ENCODE results near the gene LORICRIN. TPM values are rescaled to one million over a fixed set of nuclear protein-coding genes. Genes with fewer than 3 reads are reported as not detected.
A peak's percentile ranks its signal among the peaks of the same experiment; 100 is the strongest.

Gene LORICRIN, protein sequence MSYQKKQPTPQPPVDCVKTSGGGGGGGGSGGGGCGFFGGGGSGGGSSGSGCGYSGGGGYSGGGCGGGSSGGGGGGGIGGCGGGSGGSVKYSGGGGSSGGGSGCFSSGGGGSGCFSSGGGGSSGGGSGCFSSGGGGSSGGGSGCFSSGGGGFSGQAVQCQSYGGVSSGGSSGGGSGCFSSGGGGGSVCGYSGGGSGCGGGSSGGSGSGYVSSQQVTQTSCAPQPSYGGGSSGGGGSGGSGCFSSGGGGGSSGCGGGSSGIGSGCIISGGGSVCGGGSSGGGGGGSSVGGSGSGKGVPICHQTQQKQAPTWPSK
- total RNA-seq = not detected

DNA sequence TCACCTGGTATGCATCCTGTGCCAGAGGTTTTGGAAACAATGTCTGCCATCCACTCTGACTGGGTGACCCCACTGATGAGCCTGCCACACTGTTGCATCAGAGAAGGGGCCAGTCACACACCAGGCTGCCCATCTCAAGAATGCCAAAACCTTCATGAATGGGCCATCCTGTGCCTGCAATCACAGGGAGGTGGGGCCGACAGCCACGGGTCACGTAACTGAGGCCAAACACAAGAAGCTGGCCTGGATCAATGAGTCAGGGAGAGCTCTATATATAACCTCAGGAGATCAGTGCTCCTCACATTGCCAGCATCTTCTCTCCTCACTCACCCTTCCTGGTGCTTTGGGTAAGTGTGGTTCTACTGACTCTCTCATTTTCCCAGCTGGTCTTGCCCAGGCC, at the start of gene LORICRIN:
Gene LORICRIN (plus strand): TSS at position 301 of the 400 bp plus-strand sequence. CDS start 1,263 bp downstream, outside the sequence.
- 68% methylated on average over 3 of the region's 3 CpGs for WGBS
- H3K27me3 ChIP-seq = peaks cover 0 to 49% (median 32%) of the 10 kb centered on the region in 4 donors
- no peak for TF ChIP-seq POLR2AphosphoS5 (IDR thresholded peaks at IDR 0.05)
- TF ChIP-seq EP300 (IDR thresholded peaks at IDR 0.05) = no peak
- TF ChIP-seq POLR2A (IDR thresholded peaks at IDR 0.05; ENCODE audit: low read depth) = no peak
- no peaks in the 10 kb centered on the region for H3K36me3 ChIP-seq
- intact Hi-C loops (cut with DNase I) = no loop called here
- peak; percentile 89 for DNase-seq (ENCODE audit: extremely low spot score)
- H3K9me3 ChIP-seq = no peaks in the 10 kb centered on the region
- peak within 1 kb of the TSS in 1 of 4 donors; percentile 58 for H3K4me3 ChIP-seq
- peaks cover 10 to 23% (median 19%) of the 10 kb centered on the region in 4 donors for H3K4me1 ChIP-seq
- H3K27ac ChIP-seq (replicated peaks in 1 of 4) = no peak within 1 kb of the TSS

DNA sequence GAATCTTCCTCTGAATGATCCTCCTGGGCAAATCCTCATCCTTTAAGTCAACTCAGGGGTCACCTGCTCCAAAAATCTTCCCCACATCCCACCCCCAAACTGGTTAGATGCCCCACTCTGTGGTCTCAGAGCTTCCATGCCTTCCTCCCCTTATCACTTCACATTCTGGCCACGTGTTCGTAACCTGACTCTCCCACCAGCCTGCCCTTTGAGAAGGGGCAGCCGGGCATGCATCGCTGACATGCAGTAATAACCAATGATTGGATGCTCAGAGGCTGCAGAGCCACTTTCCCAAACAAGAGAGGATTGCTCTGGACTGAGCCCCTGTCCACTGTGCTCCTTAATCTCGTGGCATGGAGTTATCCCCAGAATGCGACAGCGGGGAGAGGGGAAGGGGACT, 49.3 kb upstream of the LORICRIN start:
- intact Hi-C loops (cut with DNase I) = no loop called here
- peaks cover 0 to 20% (median 0%) of the 10 kb centered on the region in 4 donors for H3K27me3 ChIP-seq
- H3K9me3 ChIP-seq = no peaks in the 10 kb centered on the region
- WGBS = 56% methylated on average over 6 of the region's 7 CpGs
- no peak for DNase-seq (ENCODE audit: extremely low spot score)
- no peak for TF ChIP-seq POLR2A (IDR thresholded peaks at IDR 0.05; ENCODE audit: low read depth)
- TF ChIP-seq, protein P1, sequence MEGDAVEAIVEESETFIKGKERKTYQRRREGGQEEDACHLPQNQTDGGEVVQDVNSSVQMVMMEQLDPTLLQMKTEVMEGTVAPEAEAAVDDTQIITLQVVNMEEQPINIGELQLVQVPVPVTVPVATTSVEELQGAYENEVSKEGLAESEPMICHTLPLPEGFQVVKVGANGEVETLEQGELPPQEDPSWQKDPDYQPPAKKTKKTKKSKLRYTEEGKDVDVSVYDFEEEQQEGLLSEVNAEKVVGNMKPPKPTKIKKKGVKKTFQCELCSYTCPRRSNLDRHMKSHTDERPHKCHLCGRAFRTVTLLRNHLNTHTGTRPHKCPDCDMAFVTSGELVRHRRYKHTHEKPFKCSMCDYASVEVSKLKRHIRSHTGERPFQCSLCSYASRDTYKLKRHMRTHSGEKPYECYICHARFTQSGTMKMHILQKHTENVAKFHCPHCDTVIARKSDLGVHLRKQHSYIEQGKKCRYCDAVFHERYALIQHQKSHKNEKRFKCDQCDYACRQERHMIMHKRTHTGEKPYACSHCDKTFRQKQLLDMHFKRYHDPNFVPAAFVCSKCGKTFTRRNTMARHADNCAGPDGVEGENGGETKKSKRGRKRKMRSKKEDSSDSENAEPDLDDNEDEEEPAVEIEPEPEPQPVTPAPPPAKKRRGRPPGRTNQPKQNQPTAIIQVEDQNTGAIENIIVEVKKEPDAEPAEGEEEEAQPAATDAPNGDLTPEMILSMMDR (IDR thresholded peaks at IDR 0.05) = no peak
- no peak for TF ChIP-seq POLR2AphosphoS5 (IDR thresholded peaks at IDR 0.05)
- TF ChIP-seq EP300 (IDR thresholded peaks at IDR 0.05) = no peak
- H3K4me1 ChIP-seq = no peaks in the 10 kb centered on the region
- no peak overlapping the region for H3K4me3 ChIP-seq
- H3K27ac ChIP-seq (replicated peaks in 1 of 4) = no peak overlapping the region
- H3K36me3 ChIP-seq = no peaks in the 10 kb centered on the region

DNA sequence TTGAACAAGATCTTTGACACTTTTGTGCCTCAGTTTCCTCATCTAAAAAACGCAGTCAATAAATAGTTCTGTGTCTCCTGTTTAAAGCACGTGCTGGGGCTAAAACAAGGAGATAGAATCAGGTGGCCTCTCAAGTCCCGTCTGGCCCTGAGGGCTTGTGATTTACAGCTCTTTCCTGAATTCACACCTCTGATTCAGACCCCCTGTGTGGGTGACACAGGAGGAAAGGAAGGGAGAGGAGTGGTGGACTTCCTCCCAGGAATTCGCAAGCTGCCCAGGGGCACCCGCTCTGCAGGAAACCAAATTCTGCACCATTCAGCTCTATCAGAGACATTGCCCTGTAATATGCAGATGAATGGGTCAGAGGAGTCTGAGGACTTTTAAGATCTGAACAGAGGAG, 47.3 kb upstream of the LORICRIN start:
- Histone ChIP-seq H3K36me3 (no peaks in the 10 kb centered on the region), H3K27ac (replicated peaks in 1 of 4) (no peak overlapping the region), H3K4me3 (no peak overlapping the region), H3K9me3 (no peaks in the 10 kb centered on the region), H3K4me1 (no peaks in the 10 kb centered on the region), H3K27me3 (peaks cover 0 to 14% (median 0%) of the 10 kb centered on the region in 4 donors)
- no peak for TF ChIP-seq EP300 (IDR thresholded peaks at IDR 0.05)
- TF ChIP-seq, protein P1 (IDR thresholded peaks at IDR 0.05) = no peak
- TF ChIP-seq POLR2A (IDR thresholded peaks at IDR 0.05; ENCODE audit: low read depth) = no peak
- TF ChIP-seq POLR2AphosphoS5 (IDR thresholded peaks at IDR 0.05) = no peak
- DNase-seq (ENCODE audit: extremely low spot score) = no peak
- WGBS = 60% methylated on average over 5 of the region's 5 CpGs
- intact Hi-C loops (cut with DNase I) = no loop called here

DNA sequence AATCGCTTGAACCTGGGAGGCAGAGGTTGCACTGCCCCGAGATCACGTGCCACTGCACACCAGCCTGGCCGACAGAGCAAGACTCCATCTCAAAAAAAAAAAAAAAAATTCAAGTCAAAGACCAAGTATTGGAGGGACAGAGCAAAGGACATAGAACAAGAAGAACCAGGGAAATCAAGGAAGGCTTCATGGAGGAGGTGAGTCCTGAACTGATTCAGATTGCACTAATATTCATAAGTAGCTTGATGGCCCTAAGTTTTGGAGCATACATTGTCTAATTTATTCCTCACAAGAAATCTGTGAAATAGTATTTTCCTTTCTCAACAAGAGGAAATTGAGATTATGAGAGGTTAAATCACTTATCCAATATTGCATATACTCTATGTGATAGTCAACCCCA, 46.0 kb upstream of the LORICRIN start:
- DNase-seq (ENCODE audit: extremely low spot score) = no peak
- H3K9me3 ChIP-seq = no peaks in the 10 kb centered on the region
- no peaks in the 10 kb centered on the region for H3K4me1 ChIP-seq
- H3K27ac ChIP-seq (replicated peaks in 1 of 4) = no peak overlapping the region
- TF ChIP-seq POLR2AphosphoS5 (IDR thresholded peaks at IDR 0.05) = no peak
- TF ChIP-seq EP300 (IDR thresholded peaks at IDR 0.05) = no peak
- TF ChIP-seq, protein P1 (IDR thresholded peaks at IDR 0.05) = no peak
- TF ChIP-seq POLR2A (IDR thresholded peaks at IDR 0.05; ENCODE audit: low read depth) = no peak
- peaks cover 0 to 11% (median 0%) of the 10 kb centered on the region in 4 donors for H3K27me3 ChIP-seq
- H3K4me3 ChIP-seq = no peak overlapping the region
- intact Hi-C loops (cut with DNase I) = no loop called here
- H3K36me3 ChIP-seq = no peaks in the 10 kb centered on the region
- WGBS = 94% methylated on average over 4 of the region's 4 CpGs

DNA sequence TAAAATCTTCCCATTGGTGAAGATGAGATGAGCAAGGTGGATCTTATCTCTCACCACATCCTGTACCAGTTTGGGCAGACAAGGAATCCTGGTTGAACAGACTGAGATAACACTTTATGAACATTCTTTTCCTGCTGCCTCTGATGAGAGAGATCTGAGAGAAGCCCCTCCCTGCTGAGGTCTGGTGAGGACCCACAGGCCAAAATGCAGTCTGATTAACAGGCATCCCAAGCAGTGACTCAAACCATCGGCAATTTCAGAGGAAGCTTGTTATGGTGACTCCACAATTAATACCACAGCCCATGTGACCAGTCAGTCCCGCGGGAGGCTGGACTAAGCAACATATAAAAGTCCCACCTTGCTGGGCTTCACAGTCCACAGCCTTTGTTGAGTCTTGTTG, 42.3 kb upstream of the LORICRIN start, which contains the start of gene PRR9:
Gene PRR9 (plus strand): TSS at position 373 of the 400 bp plus-strand sequence. CDS start 561 bp downstream, outside the sequence.
- WGBS = 92% methylated on average over 3 of the region's 3 CpGs

More for the DNA sequence above, 42.3 kb upstream of the LORICRIN start, which contains the start of gene PRR9:
- Histone ChIP-seq H3K4me1 (no peaks in the 10 kb centered on the region), H3K4me3 (no peak within 1 kb of the TSS), H3K36me3 (no peaks in the 10 kb centered on the region), H3K9me3 (no peaks in the 10 kb centered on the region), H3K27me3 (peaks cover 0 to 5% (median 0%) of the 10 kb centered on the region in 4 donors), H3K27ac (replicated peaks in 1 of 4) (no peak within 1 kb of the TSS)
- DNase-seq (ENCODE audit: extremely low spot score) = no peak
- intact Hi-C loops (cut with DNase I) = no loop called here
- TF ChIP-seq, protein P1 (IDR thresholded peaks at IDR 0.05) = no peak
- TF ChIP-seq POLR2AphosphoS5 (IDR thresholded peaks at IDR 0.05) (no peak), EP300 (IDR thresholded peaks at IDR 0.05) (no peak), POLR2A (IDR thresholded peaks at IDR 0.05; ENCODE audit: low read depth) (no peak)
